H1 (cell line): ENCODE data around the gene LPCAT1. TPM values are rescaled to one million over a fixed set of nuclear protein-coding genes. Genes with fewer than 3 reads are reported as not detected.

Source experiments
- CTCF ChIA-PET: fragments of 300-600 bp; sonication (Branson Sonifier 250); formaldehyde crosslinking; loops from one replicate; lab custom pipeline; 2021; ENCODE audit not compliant: partially characterized antibody; lab: Charles Lee
- POLR2A ChIA-PET: fragments of 300-600 bp; sonication (Branson Sonifier 250); formaldehyde crosslinking; loops from one replicate; lab custom pipeline; 2021; ENCODE audit warnings: inconsistent platforms; ENCODE audit not compliant: partially characterized antibody; lab: Charles Lee
- DNase-seq, 2 experiments: peaks; one replicate each; pipeline versions ENCODE4 v3.0.0 to v3.0.0-alpha.2; 2010 to 2022; ENCODE audit warnings: low spot score in 2 of 2, low read depth in 1 of 2, mixed read lengths in 1 of 2
- FAIRE-seq: peaks from 2 replicates; lab custom pipeline; 2011; peaks lifted over from hg19 to GRCh38; lab: Jason Lieb, UNC
- H2AFZ ChIP-seq: 2 replicates; pipeline ENCODE4 v1.8.1; 2012; ENCODE audit warnings: low read length, inconsistent platforms
- H2AK5ac ChIP-seq: 2 replicates; pipeline ENCODE4 v1.6.1; 2013; ENCODE audit warnings: low read depth, low read length
- H2BK120ac ChIP-seq: replicated peaks from 2 replicates; pipeline ENCODE3; 2013; ENCODE audit warnings: low read depth, low read length, inconsistent platforms
- H2BK12ac ChIP-seq: 2 replicates; pipeline ENCODE4 v1.6.1; 2013; ENCODE audit warnings: low read depth, low read length
- H2BK15ac ChIP-seq: 2 replicates; pipeline ENCODE4 v1.6.1; 2013; ENCODE audit warnings: low read length
- H2BK20ac ChIP-seq: 2 replicates; pipeline ENCODE4 v1.6.1; 2013; ENCODE audit warnings: low read length
- H2BK5ac ChIP-seq: 2 replicates; pipeline ENCODE4 v1.6.1; 2013; ENCODE audit warnings: low read depth, low read length
- H3K14ac ChIP-seq: 2 replicates; pipeline ENCODE4 v1.6.1; 2013; ENCODE audit warnings: inconsistent platforms; ENCODE audit not compliant: insufficient read length
- H3K18ac ChIP-seq: 2 replicates; pipeline ENCODE4 v1.6.1; 2013; ENCODE audit warnings: low read length; ENCODE audit errors: extremely low read depth
- H3K23ac ChIP-seq: 2 replicates; pipeline ENCODE4 v1.6.1; 2013; ENCODE audit warnings: inconsistent platforms; ENCODE audit not compliant: insufficient read length
- H3K23me2 ChIP-seq: 2 replicates; pipeline ENCODE4 v1.6.1; 2013; ENCODE audit warnings: low read depth, low read length
- H3K27ac ChIP-seq: 2 replicates; pipeline ENCODE4 v1.6.1; 2011; ENCODE audit warnings: low read depth, low read length, inconsistent platforms
- H3K27me3 ChIP-seq, 4 experiments: replicated peaks in 1 of 4; 1 replicate in 1 of 4; 2 replicates in 3 of 4; pipeline versions ENCODE4 v1.6.1 to v1.8.1; 2011 to 2013; ENCODE audit warnings: low read length in 3 of 4, mild to moderate bottlenecking in 3 of 4, inconsistent platforms in 2 of 4, mixed read lengths in 2 of 4, moderate library complexity in 1 of 4; ENCODE audit not compliant: control insufficient read depth in 3 of 4, insufficient read depth in 3 of 4; ENCODE audit errors: extremely low read depth in 1 of 4
- H3K36me3 ChIP-seq, 4 experiments: 2 replicates each; pipeline versions ENCODE4 v1.6.1 to v1.8.1; 2011 to 2013; ENCODE audit warnings: mild to moderate bottlenecking in 4 of 4, low read length in 3 of 4, moderate library complexity in 2 of 4, control low read depth in 1 of 4, inconsistent platforms in 1 of 4; ENCODE audit not compliant: insufficient read depth in 4 of 4, control insufficient read depth in 2 of 4
- H3K4ac ChIP-seq: replicated peaks from 2 replicates; pipeline ENCODE3; 2013; ENCODE audit warnings: low read length, low read depth, mixed read lengths, inconsistent platforms; ENCODE audit not compliant: insufficient read length
- H3K4me1 ChIP-seq, 4 experiments: replicated peaks in 1 of 4; 1 replicate in 1 of 4; 2 replicates in 3 of 4; pipeline versions ENCODE4 v1.6.1 to v1.8.1; 2011 to 2013; ENCODE audit warnings: low read length in 3 of 4, inconsistent platforms in 2 of 4, mixed read lengths in 1 of 4; ENCODE audit not compliant: insufficient read depth in 4 of 4, control insufficient read depth in 3 of 4
- H3K4me2 ChIP-seq, 2 experiments: 2 replicates each; pipeline versions ENCODE4 v1.6.1 to v1.8.1; 2011 to 2013; ENCODE audit warnings: low read depth in 2 of 2, low read length in 2 of 2, control low read depth in 1 of 2, inconsistent platforms in 1 of 2, mild to moderate bottlenecking in 1 of 2; ENCODE audit not compliant: insufficient read depth in 1 of 2
- H3K4me3 ChIP-seq, 4 experiments: fragments of 200-600, 300-600 bp in 1 of 4; sonication (generic), shearing (Covaris generic), sonication (Bioruptor Twin) in 1 of 4; 2 replicates each; pipeline versions ENCODE4 v1.5.1 to v1.8.1; 2011 to 2016; ENCODE audit warnings: low read length in 4 of 4, low read depth in 3 of 4, control low read depth in 2 of 4, inconsistent platforms in 2 of 4, mild to moderate bottlenecking in 2 of 4, mixed read lengths in 1 of 4, moderate library complexity in 1 of 4; ENCODE audit not compliant: insufficient read depth in 2 of 4; ENCODE audit errors: extremely low read depth in 1 of 4
- H3K56ac ChIP-seq: replicated peaks from 2 replicates; pipeline ENCODE3; 2013; ENCODE audit warnings: low read depth, mild to moderate bottlenecking, mixed read lengths, low read length, inconsistent platforms; ENCODE audit not compliant: insufficient read length
- H3K79me1 ChIP-seq: 2 replicates; pipeline ENCODE4 v1.6.1; 2013; ENCODE audit warnings: low read depth, low read length, control low read depth
- H3K79me2 ChIP-seq, 2 experiments: 2 replicates each; pipeline versions ENCODE4 v1.6.1 to v1.8.1; 2012 to 2013; ENCODE audit warnings: low read length in 2 of 2, mild to moderate bottlenecking in 2 of 2, inconsistent platforms in 1 of 2; ENCODE audit not compliant: insufficient read depth in 2 of 2, control insufficient read depth in 1 of 2
- H3K9ac ChIP-seq, 4 experiments: replicated peaks in 1 of 4; 1 replicate in 1 of 4; 2 replicates in 3 of 4; pipeline versions ENCODE4 v1.6.1 to v1.8.1; 2011 to 2013; ENCODE audit warnings: low read depth in 3 of 4, low read length in 3 of 4, control low read depth in 2 of 4, mild to moderate bottlenecking in 2 of 4, moderate library complexity in 2 of 4, inconsistent platforms in 1 of 4; ENCODE audit errors: extremely low read depth in 1 of 4
- H3K9me3 ChIP-seq, 2 experiments: 2 replicates each; pipeline versions ENCODE4 v1.6.1 to v1.8.1; 2012 to 2013; ENCODE audit warnings: mild to moderate bottlenecking in 2 of 2, moderate library complexity in 2 of 2, control low read depth in 1 of 2, inconsistent platforms in 1 of 2, low read depth in 1 of 2, low read length in 1 of 2, mixed read lengths in 1 of 2; ENCODE audit not compliant: insufficient read depth in 2 of 2
- H4K20me1 ChIP-seq, 2 experiments: replicated peaks in 1 of 2; 2 replicates each; pipeline versions ENCODE3 to v1.8.1; 2011 to 2013; ENCODE audit warnings: inconsistent platforms in 2 of 2, low read length in 2 of 2, mild to moderate bottlenecking in 1 of 2; ENCODE audit not compliant: insufficient read depth in 2 of 2, control insufficient read depth in 1 of 2
- H4K5ac ChIP-seq: 2 replicates; pipeline ENCODE4 v1.6.1; 2013; ENCODE audit warnings: low read length, low read depth, mixed read lengths, inconsistent platforms; ENCODE audit not compliant: insufficient read length
- H4K8ac ChIP-seq: 2 replicates; pipeline ENCODE4 v1.8.0; 2013; ENCODE audit warnings: mild to moderate bottlenecking, moderate library complexity, low read length, inconsistent platforms; ENCODE audit not compliant: insufficient read depth; ENCODE audit errors: extremely low read depth
- H4K91ac ChIP-seq: replicated peaks from 2 replicates; pipeline ENCODE3; 2013; ENCODE audit warnings: low read length, mixed read lengths, inconsistent platforms; ENCODE audit not compliant: insufficient read length
- RXRA ChIP-seq: IDR thresholded peaks from 2 replicates; pipeline ENCODE4 v1.6.1; 2011; ENCODE audit warnings: low read depth, mild to moderate bottlenecking, low read length, moderate library complexity; ENCODE audit not compliant: insufficient read depth
- SUZ12 ChIP-seq: fragments of 200-600 bp; sonication (generic); IDR thresholded peaks from 2 replicates; pipeline ENCODE4 v1.6.1; 2012; ENCODE audit warnings: mild to moderate bottlenecking, inconsistent platforms, low read length, moderate library complexity, mixed read lengths
- TAF1 ChIP-seq: IDR thresholded peaks from 2 replicates; pipeline ENCODE4 v1.6.1; 2011; ENCODE audit warnings: mild to moderate bottlenecking, low read depth, low read length
- WGBS, 2 experiments: shearing (Covaris generic) in 1 of 2; methylation state at CpG; one replicate each; pipeline versions ENCODE4 v1.1.6 to v1.1.7; 2013 to 2015; ENCODE audit warnings: low lambda C conversion rate in 2 of 2, mixed read lengths in 2 of 2, inconsistent platforms in 1 of 2, low coverage in 1 of 2, missing lambda C conversion rate in 1 of 2; ENCODE audit not compliant: insufficient replicate concordance in 2 of 2, insufficient coverage in 1 of 2, insufficient read length in 1 of 2; ENCODE audit errors: extremely low coverage in 1 of 2, missing lambda C conversion rate in 1 of 2; 5-methylcytosine and 5-hydroxymethylcytosine counted together
- polyA plus RNA-seq, 7 experiments: library from polyadenylated mRNA; depleted of rRNA in 3 of 7; stranded (reverse) in 5 of 7; unstranded in 2 of 7; fragments of >200 nt in 5 of 7; fragments of 200-250 nt in 2 of 7; gene quantifications; 1 replicate in 5 of 7; 2 replicates in 1 of 7; 4 replicates in 1 of 7; pipeline versions ENCODE4 v1.2.1 to v1.2.3, GENCODE V29; 2011 to 2013; ENCODE audit warnings: missing spikeins in 2 of 7, mixed read lengths in 2 of 7
- total RNA-seq: library from RNA; stranded (reverse); fragmentation: NEBNext Ultra II Directional; extraction: Animal tissue kit (Norgen Biotek cat#: 25700); gene quantifications from 2 replicates; pipeline ENCODE4 v1.2.1, GENCODE V29; 2021

LPCAT1 gene
- total and polyA plus RNA-seq, 2 of the 8 experiments (the other 6 are each of a cell fraction or from before 2014, with no cell fraction given): 107 to 260 TPM

- H3K56ac ChIP-seq: no peak overlapping the region
- no peak overlapping the region for H2BK20ac ChIP-seq
- no peak overlapping the region for H2AFZ ChIP-seq
- H3K23ac ChIP-seq: no peak overlapping the region
- H4K20me1 ChIP-seq: no peaks in the 10 kb centered on the region
- no peak overlapping the region for H3K18ac ChIP-seq
- DNase-seq (no peak), FAIRE-seq (no peak)
- no peak overlapping the region for H4K91ac ChIP-seq
- H3K79me2 ChIP-seq: no peaks in the 10 kb centered on the region
- no peak overlapping the region for H2BK120ac ChIP-seq
- no peak overlapping the region for H2BK12ac ChIP-seq
- H3K9me3 ChIP-seq: no peaks in the 10 kb centered on the region
- H4K8ac ChIP-seq: no peak overlapping the region
- no peak overlapping the region for H2BK15ac ChIP-seq
- H2AK5ac ChIP-seq: no peak overlapping the region
- no peak overlapping the region for H3K27ac ChIP-seq
- peaks cover under 1% of the 10 kb centered on the region; the same call in 1 of the 2 replicates for H3K23me2 ChIP-seq
- no peaks in the 10 kb centered on the region for H3K36me3 ChIP-seq
- H3K4me1 ChIP-seq: peaks cover 0 to 5% (median 3%) of the 10 kb centered on the region in 4 experiments; a peak in 6 of 7 replicates
- CTCF ChIA-PET: interaction anchor here (0.9 to 1.0 kb wide), 2 partner anchors 13 to 90 kb away, joined by 3 read pairs; no protein-coding TSS in a partner anchor
- H4K5ac ChIP-seq: no peak overlapping the region
- no peak overlapping the region for H2BK5ac ChIP-seq
- H3K79me1 ChIP-seq: no peaks in the 10 kb centered on the region
- H3K9ac ChIP-seq: no peak overlapping the region
- H3K4me3 ChIP-seq: no peak overlapping the region
- no peaks in the 10 kb centered on the region; a peak in 1 of 7 replicates for H3K27me3 ChIP-seq
- H3K14ac ChIP-seq: no peak overlapping the region
- no peak for TF ChIP-seq TAF1
- no peak for TF ChIP-seq SUZ12
- no peak for TF ChIP-seq RXRA
- TF ChIP-seq, all 59 proteins: peak for 0
- POLR2A ChIA-PET: interaction anchor here (1.2 to 1.5 kb wide), 2 partner anchors 11 to 15 kb away, joined by 3 read pairs; no protein-coding TSS in a partner anchor
- H3K4ac ChIP-seq: no peak overlapping the region
- no peak overlapping the region for H3K4me2 ChIP-seq
- 92% methylated on average over 3 of the region's 3 CpGs; no CpG with 5 or more reads in 1 of the 2 experiments for WGBS, 2 experiments
Observed at GRCh38 chr5:1529498-1529897, 5.7 kb upstream of the LPCAT1 start.
